Naive thymus-derived CD4-positive, alpha-beta T cell (primary cell): ENCODE data around the gene LPP. TPM values are rescaled to one million over a fixed set of nuclear protein-coding genes. Genes with fewer than 3 reads are reported as not detected.

Experiments used
- ATAC-seq: fragments of 150-1000 bp; cut with Tn5 transposase; 2 replicates; pipeline ENCODE4 v1.10.0; 2021; ENCODE audit warnings: mild to moderate bottlenecking, moderate library complexity
- CTCF ChIA-PET: fragments of 350-600 bp; sonication (Branson Sonifier 250); formaldehyde crosslinking; loops from one replicate; lab custom pipeline; 2021; ENCODE audit warnings: antibody characterized with exemption; lab: Charles Lee
- POLR2A ChIA-PET: fragments of 350-600 bp; sonication (Branson Sonifier 250); formaldehyde crosslinking; loops from one replicate; lab custom pipeline; 2021; ENCODE audit warnings: antibody characterized with exemption, inconsistent platforms; lab: Charles Lee
- DNase-seq, 9 donors: peaks; one replicate each; pipeline versions ENCODE4 v3.0.0 to v3.0.0-alpha.2; 2020 to 2022; ENCODE audit warnings: mixed read lengths in 1 of 9
- H3K27ac ChIP-seq: one replicate; pipeline ENCODE4 v1.7.0; 2013; ENCODE audit warnings: mild to moderate bottlenecking, low read depth, low read length, moderate library complexity
- H3K27me3 ChIP-seq, 2 donors: one replicate each; pipeline ENCODE4 v1.7.0; 2013; ENCODE audit warnings: low read length in 2 of 2, mild to moderate bottlenecking in 2 of 2, moderate library complexity in 2 of 2; ENCODE audit not compliant: control insufficient read depth in 2 of 2, insufficient read depth in 2 of 2
- H3K36me3 ChIP-seq, 3 experiments: 1 replicate in 2 of 3; 2 replicates in 1 of 3; pipeline ENCODE4 v1.7.0; 2013; ENCODE audit warnings: low read length in 3 of 3, mild to moderate bottlenecking in 3 of 3, moderate library complexity in 1 of 3; ENCODE audit not compliant: insufficient read depth in 3 of 3, control insufficient read depth in 2 of 3
- H3K4me1 ChIP-seq, 2 donors: one replicate each; pipeline ENCODE4 v1.7.0; 2013; ENCODE audit warnings: low read length in 2 of 2, mild to moderate bottlenecking in 2 of 2, moderate library complexity in 1 of 2; ENCODE audit not compliant: control insufficient read depth in 2 of 2, insufficient read depth in 2 of 2
- H3K4me3 ChIP-seq: 2 replicates; pipeline ENCODE4 v1.7.0; 2013; ENCODE audit warnings: mild to moderate bottlenecking, low read length
- H3K9me3 ChIP-seq, 3 experiments: 1 replicate in 2 of 3; 2 replicates in 1 of 3; pipeline ENCODE4 v1.7.0; 2013; ENCODE audit warnings: low read length in 3 of 3; ENCODE audit not compliant: control insufficient read depth in 2 of 3
- H3K27ac Mint-ChIP-seq, 9 donors: one replicate each; pipeline ENCODE4 v1.8.0; 2020 to 2022; ENCODE audit warnings: mixed read lengths in 9 of 9, mild to moderate bottlenecking in 8 of 9, moderate library complexity in 5 of 9, inconsistent platforms in 2 of 9
- H3K27me3 Mint-ChIP-seq, 5 donors: one replicate each; pipeline ENCODE4 v1.8.0; 2021 to 2022; ENCODE audit warnings: mixed read lengths in 5 of 5, mild to moderate bottlenecking in 1 of 5
- H3K36me3 Mint-ChIP-seq, 5 donors: one replicate each; pipeline ENCODE4 v1.8.0; 2020 to 2022; ENCODE audit warnings: mixed read lengths in 5 of 5, mild to moderate bottlenecking in 3 of 5, inconsistent platforms in 1 of 5
- H3K4me1 Mint-ChIP-seq, 7 donors: one replicate each; pipeline ENCODE4 v1.8.0; 2020 to 2022; ENCODE audit warnings: mixed read lengths in 7 of 7, mild to moderate bottlenecking in 3 of 7, inconsistent platforms in 1 of 7
- H3K4me3 Mint-ChIP-seq, 10 donors: one replicate each; pipeline ENCODE4 v1.8.0; 2020 to 2022; ENCODE audit warnings: mild to moderate bottlenecking in 10 of 10, mixed read lengths in 10 of 10, moderate library complexity in 6 of 10, inconsistent platforms in 2 of 10
- H3K9me3 Mint-ChIP-seq, 11 donors: one replicate each; pipeline ENCODE4 v1.8.0; 2020 to 2022; ENCODE audit warnings: mixed read lengths in 11 of 11, mild to moderate bottlenecking in 4 of 11, inconsistent platforms in 1 of 11, moderate library complexity in 1 of 11
- intact Hi-C, 2 donors: fragments of 100-400 bp; cut with micrococcal nuclease; formaldehyde crosslinking; loops; one replicate each; pipeline ENCODE4 v1.15.1; 2023
- polyA plus RNA-seq, 2 donors: library from polyadenylated mRNA; unstranded; fragments of 300-500 nt; fragmentation: Illumina TruSeq; gene quantifications; one replicate each; pipeline ENCODE4 v1.2.3, GENCODE V29; 2021
- total RNA-seq, 6 experiments: library from RNA in 5 of 6; stranded (reverse) in 5 of 6; gene quantifications; 1 replicate in 5 of 6; 2 replicates in 1 of 6; pipeline ENCODE4 v1.2.3 and lab custom pipeline; 2021 to 2026

LPP gene
- total and polyA plus RNA-seq, 7 experiments from 2014 or later = 10.3 to 95.2 (median 19.5) TPM

GRCh38 chr3:188208516-188208981, 54.6 kb downstream of the LPP start:
- CTCF ChIA-PET = no interaction called here
- Histone ChIP-seq H3K36me3 (peaks cover 0 to 1% (median 0%) of the 10 kb centered on the region in 3 experiments), H3K4me3 (no peak overlapping the region), H3K4me1 (no peaks in the 10 kb centered on the region), H3K27ac (no peak overlapping the region), H3K9me3 (no peaks in the 10 kb centered on the region), H3K27me3 (no peaks in the 10 kb centered on the region)
- H3K27me3 Mint-ChIP-seq = no peaks in the 10 kb centered on the region
- peaks cover 7 to 22% (median 12%) of the 10 kb centered on the region in 7 donors for H3K4me1 Mint-ChIP-seq
- DNase-seq = no peak
- no peak for ATAC-seq
- intact Hi-C loops = loop anchor here in 1 of 2 donors (2.0 kb wide), 1 partner anchor 60 kb away; no protein-coding TSS in a partner anchor
- H3K27ac Mint-ChIP-seq = no peak overlapping the region
- peaks cover 3 to 57% (median 29%) of the 10 kb centered on the region in 5 donors for H3K36me3 Mint-ChIP-seq
- POLR2A ChIA-PET = no interaction called here
- H3K4me3 Mint-ChIP-seq = no peak overlapping the region
- H3K9me3 Mint-ChIP-seq = no peaks in the 10 kb centered on the region

GRCh38 chr3:188209034-188209433, 55.1 kb downstream of the LPP start:
- Mint-ChIP-seq H3K9me3 (no peaks in the 10 kb centered on the region), H3K4me1 (peaks cover 9 to 23% (median 16%) of the 10 kb centered on the region in 7 donors), H3K27me3 (no peaks in the 10 kb centered on the region), H3K36me3 (peaks cover 3 to 62% (median 32%) of the 10 kb centered on the region in 5 donors), H3K4me3 (no peak overlapping the region), H3K27ac (peak overlapping the region in 1 of 9 donors; percentile 17)
- ChIA-PET CTCF (no interaction called here), POLR2A (no interaction called here)
- H3K4me3 ChIP-seq = no peak overlapping the region
- ATAC-seq (no peak), DNase-seq (no peak)
- no peaks in the 10 kb centered on the region for H3K9me3 ChIP-seq
- H3K27me3 ChIP-seq = no peaks in the 10 kb centered on the region
- H3K4me1 ChIP-seq = no peaks in the 10 kb centered on the region
- no peak overlapping the region for H3K27ac ChIP-seq
- intact Hi-C loops = loop anchor here in 1 of 2 donors (2.0 kb wide), 1 partner anchor 60 kb away; no protein-coding TSS in a partner anchor
- H3K36me3 ChIP-seq = peaks cover 0 to 4% (median 0%) of the 10 kb centered on the region in 3 experiments

GRCh38 chr3:188209740-188210139, 55.8 kb downstream of the LPP start:
- no peak overlapping the region for H3K4me3 ChIP-seq
- no peaks in the 10 kb centered on the region for H3K4me1 ChIP-seq
- Mint-ChIP-seq H3K27ac (peak overlapping the region in 1 of 9 donors; percentile 17), H3K4me3 (no peak overlapping the region), H3K4me1 (peaks cover 7 to 25% (median 12%) of the 10 kb centered on the region in 7 donors), H3K9me3 (no peaks in the 10 kb centered on the region), H3K36me3 (peaks cover 3 to 67% (median 32%) of the 10 kb centered on the region in 5 donors), H3K27me3 (no peaks in the 10 kb centered on the region)
- H3K36me3 ChIP-seq = peaks cover 0 to 4% (median 0%) of the 10 kb centered on the region in 3 experiments
- ChIA-PET CTCF (no interaction called here), POLR2A (no interaction called here)
- ATAC-seq = no peak
- no peaks in the 10 kb centered on the region for H3K9me3 ChIP-seq
- no peak for DNase-seq
- H3K27ac ChIP-seq = no peak overlapping the region
- H3K27me3 ChIP-seq = no peaks in the 10 kb centered on the region
- intact Hi-C loops = loop anchor here in 1 of 2 donors (2.0 kb wide), 1 partner anchor 61 kb away; no protein-coding TSS in a partner anchor

- Mint-ChIP-seq H3K4me1 (peaks cover 8 to 28% (median 22%) of the 10 kb centered on the region in 7 donors), H3K27me3 (no peaks in the 10 kb centered on the region), H3K36me3 (peaks cover 3 to 64% (median 28%) of the 10 kb centered on the region in 5 donors), H3K9me3 (no peaks in the 10 kb centered on the region), H3K27ac (no peak overlapping the region), H3K4me3 (no peak overlapping the region)
- CTCF ChIA-PET = no interaction called here
- Histone ChIP-seq H3K36me3 (peaks cover 0 to 4% (median 0%) of the 10 kb centered on the region in 3 experiments), H3K27ac (no peak overlapping the region), H3K4me3 (no peak overlapping the region), H3K9me3 (no peaks in the 10 kb centered on the region), H3K27me3 (no peaks in the 10 kb centered on the region), H3K4me1 (no peaks in the 10 kb centered on the region)
- intact Hi-C loops = no loop called here
- DNase-seq (no peak), ATAC-seq (no peak)
- POLR2A ChIA-PET = no interaction called here
Observed at GRCh38 chr3:188211476-188211875, 57.5 kb downstream of the LPP start.

GRCh38 chr3:188212308-188212969, 58.5 kb downstream of the LPP start:
- Mint-ChIP-seq H3K36me3 (peaks cover 3 to 61% (median 35%) of the 10 kb centered on the region in 5 donors), H3K4me3 (no peak overlapping the region), H3K27ac (no peak overlapping the region), H3K9me3 (no peaks in the 10 kb centered on the region), H3K4me1 (peaks cover 14 to 37% (median 31%) of the 10 kb centered on the region in 7 donors), H3K27me3 (no peaks in the 10 kb centered on the region)
- no peak overlapping the region for H3K4me3 ChIP-seq
- POLR2A ChIA-PET = no interaction called here
- ATAC-seq = no peak
- intact Hi-C loops = no loop called here
- no peak for DNase-seq
- CTCF ChIA-PET = no interaction called here
- no peaks in the 10 kb centered on the region for H3K27me3 ChIP-seq
- no peak overlapping the region for H3K27ac ChIP-seq
- H3K36me3 ChIP-seq = peaks cover 0 to 4% (median 0%) of the 10 kb centered on the region in 3 experiments
- no peaks in the 10 kb centered on the region for H3K4me1 ChIP-seq
- H3K9me3 ChIP-seq = no peaks in the 10 kb centered on the region

- POLR2A ChIA-PET = no interaction called here
- Histone ChIP-seq H3K4me1 (no peaks in the 10 kb centered on the region), H3K4me3 (no peak overlapping the region), H3K27me3 (no peaks in the 10 kb centered on the region), H3K36me3 (peaks cover 0 to 4% (median 0%) of the 10 kb centered on the region in 3 experiments), H3K27ac (no peak overlapping the region), H3K9me3 (no peaks in the 10 kb centered on the region)
- Mint-ChIP-seq H3K27ac (peak overlapping the region in 1 of 9 donors; percentile 49), H3K9me3 (no peaks in the 10 kb centered on the region), H3K4me3 (no peak overlapping the region), H3K36me3 (peaks cover 3 to 51% (median 26%) of the 10 kb centered on the region in 5 donors), H3K4me1 (peaks cover 16 to 40% (median 31%) of the 10 kb centered on the region in 7 donors), H3K27me3 (no peaks in the 10 kb centered on the region)
- CTCF ChIA-PET = no interaction called here
- ATAC-seq (peak; percentile 72), DNase-seq (no peak)
- intact Hi-C loops = no loop called here
Observed at GRCh38 chr3:188214442-188214841, 60.5 kb downstream of the LPP start.
